Lung microvascular endothelial cell (primary cell): ENCODE results near the gene KAT6B. TPM values are rescaled to one million over a fixed set of nuclear protein-coding genes. Genes with fewer than 3 reads are reported as not detected.

Experiments used
- DNase-seq, 2 donors: peaks; one replicate each; pipeline versions ENCODE4 v3.0.0 to v3.0.0-alpha.2; 2010; ENCODE audit warnings: low read depth in 2 of 2
- total RNA-seq: library from RNA; depleted of rRNA; stranded (reverse); fragments of >200 nt; gene quantifications from 2 replicates; pipeline ENCODE4 v1.2.1, GENCODE V29; 2014

The KAT6B gene
- total RNA-seq, 1 donor from 2014 or later = 20.0 TPM

DNA sequence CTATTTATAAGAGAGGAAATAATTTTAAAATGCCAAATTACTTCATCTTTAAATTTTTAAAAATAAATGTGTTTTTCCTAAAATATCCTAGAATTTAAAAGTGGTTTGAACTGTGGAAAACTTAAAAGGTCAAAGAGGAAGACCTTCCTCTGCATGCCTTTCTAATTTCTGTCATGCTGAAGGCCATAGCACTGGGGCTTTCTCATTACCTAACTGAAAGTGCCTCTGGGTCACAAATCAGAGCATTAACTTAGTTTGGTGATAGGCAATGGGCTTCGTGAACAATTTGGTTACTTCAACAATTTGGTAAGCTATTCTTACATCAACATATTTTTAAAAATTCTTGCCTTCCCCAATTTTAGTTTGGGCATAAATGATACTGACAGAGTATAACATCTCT, 184.8 kb downstream of the KAT6B start:
- no peak for DNase-seq

- no peak for DNase-seq
Observed at GRCh38 chr10:75012471-75012870, 186.1 kb downstream of the KAT6B start.

GRCh38 chr10:75013007-75013406, 186.6 kb downstream of the KAT6B start:
- no peak for DNase-seq

DNA sequence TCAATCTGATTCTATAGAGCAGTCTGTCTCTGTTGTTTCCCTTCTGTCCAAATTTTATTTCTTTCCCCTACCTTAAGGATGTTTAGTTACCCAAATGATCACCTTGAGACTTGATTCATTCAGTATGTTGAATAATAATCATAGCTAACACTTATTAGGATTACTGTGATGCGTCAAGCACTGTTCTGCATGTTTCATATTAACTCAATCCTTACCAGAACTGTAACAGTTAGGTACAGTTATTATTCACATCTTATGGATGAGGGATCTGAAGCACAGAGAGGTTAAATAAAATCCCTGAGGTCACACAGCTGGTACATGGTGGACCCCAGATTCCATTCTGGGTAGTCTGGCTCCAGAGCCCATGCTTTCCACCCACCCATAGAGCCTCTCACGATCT, 187.1 kb downstream of the KAT6B start:
- DNase-seq = no peak

DNA sequence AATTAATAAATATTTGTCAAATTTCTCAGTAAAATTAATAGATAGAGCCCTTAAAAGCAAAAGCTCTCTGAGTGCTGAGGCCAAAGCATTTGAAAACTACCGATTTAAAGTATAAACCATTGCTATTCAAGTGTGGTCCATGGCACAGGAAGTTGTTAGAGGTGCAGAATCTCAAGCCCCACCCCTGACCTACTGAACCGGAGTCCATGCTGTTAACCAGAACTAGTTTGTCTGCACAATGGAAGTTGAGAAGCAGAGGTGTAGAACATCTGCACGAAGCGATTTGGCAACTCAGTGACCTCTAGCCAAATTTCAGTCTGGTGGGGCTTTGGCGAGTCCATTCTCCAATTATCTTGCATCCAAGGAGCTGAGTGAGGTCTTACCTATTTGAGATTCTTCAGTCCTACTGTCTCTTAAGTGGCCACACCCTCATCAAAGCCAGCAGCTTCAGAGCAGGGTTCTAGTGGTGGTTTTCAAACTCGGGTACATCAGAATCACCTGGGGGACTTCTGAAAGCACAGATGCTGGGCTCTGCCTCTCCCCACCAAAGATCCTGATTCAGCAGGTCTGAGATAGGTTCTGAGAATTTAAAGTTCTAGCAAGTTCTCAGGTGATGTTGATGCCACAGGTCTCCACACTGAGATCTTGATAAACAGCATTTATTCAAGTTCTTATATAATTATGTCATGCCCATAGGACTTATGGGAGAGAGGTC, 188.3 kb downstream of the KAT6B start:
- DNase-seq = no peak

GRCh38 chr10:75015442-75015841, 189.0 kb downstream of the KAT6B start:
- no peak for DNase-seq

- DNase-seq = no peak
Observed at GRCh38 chr10:75016325-75016724, 189.9 kb downstream of the KAT6B start.

- DNase-seq = no peak
Observed at GRCh38 chr10:75018251-75018650, 191.9 kb downstream of the KAT6B start.

DNA sequence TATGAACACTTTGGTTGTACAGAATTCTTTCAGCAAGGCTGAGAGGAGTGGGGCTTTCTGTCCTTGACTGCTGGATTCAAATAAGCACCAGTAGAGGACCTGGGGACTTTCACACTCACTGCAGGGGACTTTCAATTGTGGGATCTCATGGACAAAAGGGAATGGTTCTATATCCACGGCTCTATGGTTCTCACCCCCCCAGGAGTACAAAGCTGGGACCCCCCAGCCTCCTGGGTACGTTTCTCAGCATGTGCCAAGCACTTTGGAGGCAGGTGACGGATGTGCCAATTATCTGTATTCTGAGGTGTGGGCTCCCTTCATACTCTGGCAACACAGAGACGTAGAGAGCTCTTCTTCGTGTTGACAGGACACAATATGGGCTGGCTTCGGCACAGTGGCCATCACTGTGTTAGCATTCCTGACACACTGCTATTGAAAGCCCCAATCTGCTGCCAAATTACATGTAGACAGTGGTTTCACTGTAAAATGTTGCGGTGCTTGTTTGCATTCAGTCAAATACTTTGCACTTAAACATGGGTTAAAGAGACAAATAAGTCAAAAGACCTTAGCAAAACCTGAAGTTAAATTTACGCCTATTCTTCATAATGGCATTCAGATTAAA, 192.4 kb downstream of the KAT6B start:
- no peak for DNase-seq

GRCh38 chr10:75019370-75019769, 193.0 kb downstream of the KAT6B start:
- peak; percentile 53 to 58 for DNase-seq

DNA sequence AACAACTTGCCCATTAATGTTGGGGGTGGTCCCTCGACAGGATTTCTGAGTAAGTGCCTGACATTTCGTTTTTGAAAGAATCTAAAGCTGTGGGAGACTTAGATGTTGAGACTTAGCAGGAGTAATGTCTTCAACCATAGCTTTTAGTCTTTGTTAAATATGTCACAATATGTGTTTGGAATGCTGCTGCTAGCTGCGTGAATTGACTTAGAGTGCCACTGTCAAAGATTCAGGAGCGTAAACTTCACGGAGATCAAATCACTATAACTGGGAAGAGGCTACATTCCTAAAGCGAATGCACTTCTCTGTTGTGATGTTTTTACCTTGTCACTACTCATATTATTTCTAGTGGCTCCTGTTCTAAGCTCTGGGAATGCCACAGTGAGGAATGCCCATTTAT, 193.8 kb downstream of the KAT6B start:
- no peak for DNase-seq

DNA sequence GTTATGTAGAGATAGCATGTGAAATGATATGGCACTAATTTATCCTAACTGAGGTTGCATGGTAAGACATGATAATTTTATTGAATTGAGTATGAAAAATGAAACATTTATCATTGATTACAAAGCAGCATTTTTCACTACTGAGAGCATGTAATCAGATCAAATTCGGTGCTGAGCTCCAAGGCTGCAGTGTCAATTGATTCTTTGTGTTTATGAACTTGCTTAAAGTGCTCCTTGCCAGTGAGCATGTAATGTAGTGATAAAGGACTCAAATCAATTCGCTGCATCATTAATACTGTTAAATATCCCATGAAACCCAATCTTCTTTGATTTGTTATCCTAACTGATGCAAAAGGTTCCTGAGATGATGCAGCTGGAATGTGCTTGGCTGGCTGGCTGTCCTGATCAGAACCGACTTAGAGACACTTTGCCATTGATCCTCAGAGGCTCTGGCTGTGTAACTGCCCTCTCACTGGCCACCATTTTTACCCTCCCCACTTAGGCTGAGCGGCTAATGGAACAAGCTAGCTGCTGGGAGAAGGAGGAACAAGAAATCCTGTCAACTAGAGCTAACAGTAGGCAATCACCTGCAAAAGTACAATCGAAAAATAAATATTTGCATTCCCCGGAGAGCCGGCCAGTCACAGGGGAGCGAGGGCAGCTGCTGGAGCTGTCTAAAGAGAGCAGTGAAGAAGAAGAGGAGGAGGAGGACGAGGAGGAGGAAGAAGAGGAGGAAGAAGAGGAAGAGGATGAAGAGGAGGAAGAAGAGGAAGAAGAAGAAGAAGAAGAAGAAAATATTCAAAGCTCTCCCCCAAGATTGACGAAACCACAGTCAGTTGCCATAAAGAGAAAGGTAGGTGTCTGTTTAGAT, 195.2 kb downstream of the KAT6B start:
- no peak for DNase-seq

- no peak for DNase-seq
Observed at GRCh38 chr10:75023074-75023473, 196.7 kb downstream of the KAT6B start.

GRCh38 chr10:75024971-75025523, 198.6 kb downstream of the KAT6B start:
- no peak for DNase-seq

- DNase-seq = no peak
Observed at GRCh38 chr10:75028049-75028448, 201.6 kb downstream of the KAT6B start.

DNA sequence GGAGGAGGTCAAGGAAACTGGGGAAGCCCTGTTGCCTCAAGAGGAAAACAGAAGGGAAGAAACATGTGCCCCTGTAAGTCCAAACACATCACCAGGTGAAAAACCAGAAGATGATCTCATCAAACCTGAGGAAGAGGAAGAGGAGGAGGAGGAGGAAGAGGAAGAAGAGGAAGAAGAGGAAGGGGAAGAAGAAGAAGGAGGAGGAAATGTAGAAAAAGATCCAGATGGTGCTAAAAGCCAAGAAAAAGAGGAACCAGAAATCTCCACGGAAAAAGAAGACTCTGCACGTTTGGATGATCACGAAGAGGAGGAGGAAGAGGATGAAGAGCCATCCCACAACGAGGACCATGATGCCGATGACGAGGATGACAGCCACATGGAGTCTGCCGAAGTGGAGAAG, 202.3 kb downstream of the KAT6B start:
- DNase-seq = no peak

- DNase-seq = no peak
Observed at GRCh38 chr10:75029420-75029819, 203.0 kb downstream of the KAT6B start.

DNA sequence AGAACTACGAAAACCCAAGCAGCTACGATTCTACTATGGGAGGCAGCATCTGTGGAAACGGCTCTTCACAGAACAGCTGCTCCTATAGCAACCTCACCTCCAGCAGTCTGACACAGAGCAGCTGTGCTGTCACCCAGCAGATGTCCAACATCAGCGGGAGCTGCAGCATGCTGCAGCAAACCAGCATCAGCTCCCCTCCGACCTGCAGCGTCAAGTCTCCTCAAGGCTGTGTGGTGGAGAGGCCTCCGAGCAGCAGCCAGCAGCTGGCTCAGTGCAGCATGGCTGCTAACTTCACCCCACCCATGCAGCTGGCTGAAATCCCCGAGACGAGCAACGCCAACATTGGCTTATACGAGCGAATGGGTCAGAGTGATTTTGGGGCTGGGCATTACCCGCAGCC, 203.5 kb downstream of the KAT6B start:
- DNase-seq = no peak

DNA sequence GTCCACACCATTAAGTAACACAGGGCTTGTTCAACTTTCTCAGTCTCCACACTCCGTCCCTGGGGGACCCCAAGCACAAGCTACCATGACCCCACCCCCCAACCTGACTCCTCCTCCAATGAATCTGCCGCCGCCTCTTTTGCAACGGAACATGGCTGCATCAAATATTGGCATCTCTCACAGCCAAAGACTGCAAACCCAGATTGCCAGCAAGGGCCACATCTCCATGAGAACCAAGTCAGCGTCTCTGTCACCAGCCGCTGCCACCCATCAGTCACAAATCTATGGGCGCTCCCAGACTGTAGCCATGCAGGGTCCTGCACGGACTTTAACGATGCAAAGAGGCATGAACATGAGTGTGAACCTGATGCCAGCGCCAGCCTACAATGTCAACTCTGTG, 204.0 kb downstream of the KAT6B start:
- no peak for DNase-seq

DNA sequence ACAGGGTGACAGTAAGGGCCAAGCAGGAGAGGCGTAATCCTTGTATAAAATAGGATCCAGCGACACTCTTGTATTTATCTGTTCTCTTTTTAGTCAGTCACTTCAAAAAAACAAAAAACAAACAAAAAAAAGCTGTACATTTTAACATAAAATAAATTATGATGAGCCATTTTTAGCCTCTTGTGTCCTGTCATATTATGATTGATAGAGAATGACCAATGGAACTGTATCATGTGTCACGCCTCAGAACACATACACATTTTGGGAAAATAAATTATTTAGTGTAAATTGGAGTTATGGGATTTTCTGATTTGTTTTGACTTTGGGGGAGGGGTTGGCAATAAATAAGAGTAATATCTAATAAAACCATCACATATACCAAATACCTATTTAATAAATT, 205.7 kb downstream of the KAT6B start:
- no peak for DNase-seq

GRCh38 chr10:75032813-75033212, 206.4 kb downstream of the KAT6B start:
- DNase-seq = no peak
